ENCODE measurements around the gene JAG2.
A peak's percentile ranks its signal among the peaks of the same experiment; 100 is the strongest.

Gene JAG2

DNA sequence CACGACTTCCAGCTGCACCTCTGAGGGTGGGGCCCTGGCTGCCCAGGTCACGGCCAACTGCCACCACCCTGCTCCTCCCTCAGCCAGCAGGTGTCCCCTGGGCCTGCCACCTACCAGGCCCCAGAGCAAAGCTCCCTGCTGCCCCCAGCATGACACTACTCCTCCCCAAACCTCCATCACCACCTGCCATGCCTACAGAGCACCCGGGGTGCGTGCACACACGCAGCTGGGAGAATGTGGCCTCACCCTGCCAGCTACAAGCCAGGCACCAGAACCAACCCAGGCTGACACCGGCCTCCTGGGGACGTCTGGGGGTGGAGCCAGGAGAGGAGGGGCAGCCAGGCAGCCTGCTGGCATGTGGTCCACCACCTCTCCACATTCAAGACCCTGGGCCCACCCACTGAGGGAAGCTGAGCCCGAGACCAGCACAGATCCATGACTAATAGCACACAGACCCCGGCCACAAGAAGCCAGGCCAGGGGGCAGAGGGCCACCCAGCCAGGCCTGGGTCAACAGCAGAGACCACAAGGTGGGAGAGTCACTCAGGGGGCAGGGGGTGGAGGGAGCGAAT is 3.4 kb downstream of the JAG2 start:
- no CpG with 5 or more reads among the region's 10 CpGs for WGBS (ENCODE audit: extremely low coverage, insufficient coverage, insufficient read length)
- Histone ChIP-seq H4K91ac (ENCODE audit: low read depth, low read length) (no peak overlapping the region), H3K27me3 (ENCODE audit: insufficient read depth, low read length) (peaks cover 26% of the 10 kb centered on the region)

DNA sequence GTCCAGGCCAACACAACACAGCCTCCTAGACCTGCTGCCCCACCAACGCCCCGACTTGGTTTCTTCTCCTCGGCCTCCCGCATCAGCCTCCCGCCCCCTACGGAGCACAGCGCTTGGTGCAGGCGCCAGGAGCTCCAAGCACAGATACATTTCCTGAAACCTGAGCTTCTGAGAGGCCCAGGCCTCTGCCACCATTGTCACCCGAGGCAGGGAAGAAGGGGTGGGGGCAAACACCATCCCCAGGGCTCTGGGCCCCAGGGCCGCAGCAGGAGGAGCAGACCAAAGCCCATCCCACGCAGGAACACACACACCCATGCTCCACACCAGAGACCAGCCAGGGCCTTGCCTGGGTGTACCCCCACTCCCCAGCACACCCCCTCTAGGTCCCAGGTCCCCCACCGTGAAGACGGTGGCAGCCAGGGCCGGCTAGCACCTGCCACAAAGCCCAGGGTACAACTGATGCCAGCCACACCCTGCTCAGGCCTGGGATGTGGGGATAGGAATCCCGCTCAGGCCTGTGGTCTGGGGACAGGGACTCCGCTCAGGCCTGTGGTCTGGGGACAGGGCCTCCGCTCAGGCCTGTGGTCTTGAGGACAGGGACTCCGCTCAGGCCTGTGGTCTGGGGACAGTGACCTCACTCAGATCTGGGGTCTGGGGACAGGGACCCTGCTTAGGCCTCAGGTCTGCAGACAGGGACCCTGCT is 5.4 kb downstream of the JAG2 start:
- H3K27me3 ChIP-seq (ENCODE audit: insufficient read depth, low read length): peaks cover 12% of the 10 kb centered on the region
- no peak overlapping the region for H3K4me2 ChIP-seq (ENCODE audit: low read length)
- H3K9ac ChIP-seq (ENCODE audit: low read length): no peak overlapping the region
- H4K8ac ChIP-seq (ENCODE audit: low read depth, low read length): no peak overlapping the region
- no peak overlapping the region for H4K91ac ChIP-seq (ENCODE audit: low read depth, low read length)
- DNase-seq: peak in 1 of 2 donors; percentile 12
- WGBS (ENCODE audit: extremely low coverage, insufficient coverage, insufficient read length): no CpG with 5 or more reads among the region's 18 CpGs
- no peaks in the 10 kb centered on the region for H3K36me3 ChIP-seq (ENCODE audit: control insufficient read depth in 1 of 2, insufficient read depth in 2 of 2, low read length in 2 of 2)
- H3K27ac ChIP-seq (ENCODE audit: low read depth, low read length): no peak overlapping the region
- H3K4me3 ChIP-seq (ENCODE audit: low read depth, low read length): no peak overlapping the region
- no peak overlapping the region for H3K14ac ChIP-seq (ENCODE audit: low read length)
- no peak overlapping the region for H2BK12ac ChIP-seq (ENCODE audit: low read length)
- H3K79me2 ChIP-seq (ENCODE audit: control insufficient read depth, insufficient read depth, low read length, poor library complexity): no peaks in the 10 kb centered on the region
- no peak overlapping the region for H3K23ac ChIP-seq (ENCODE audit: low read length)
- H2AK5ac ChIP-seq (ENCODE audit: low read length): no peak overlapping the region
- H3K79me1 ChIP-seq (ENCODE audit: low read length): no peaks in the 10 kb centered on the region
- H3K4me1 ChIP-seq (ENCODE audit: control insufficient read depth in 1 of 2, insufficient read depth in 2 of 2, low read length in 2 of 2): peaks cover 5% of the 10 kb centered on the region in 2 experiments
- no peak overlapping the region for H2BK5ac ChIP-seq (ENCODE audit: low read depth, low read length, poor library complexity)
- H3K18ac ChIP-seq (ENCODE audit: low read length): no peak overlapping the region
- H3K4ac ChIP-seq (ENCODE audit: low read depth, low read length): no peak overlapping the region
- no peak overlapping the region for H4K12ac ChIP-seq (ENCODE audit: low read depth, low read length)
- no peak overlapping the region for H2AFZ ChIP-seq (ENCODE audit: insufficient read depth, low read length, poor library complexity)
- peaks cover 11% of the 10 kb centered on the region for H3K9me3 ChIP-seq (ENCODE audit: insufficient read depth, low read depth, low read length)
- H2BK120ac ChIP-seq (ENCODE audit: insufficient read depth, low read length, poor library complexity): no peak overlapping the region

More for the DNA sequence above, 3.4 kb downstream of the JAG2 start:
- peaks cover 11% of the 10 kb centered on the region for H3K9me3 ChIP-seq (ENCODE audit: insufficient read depth, low read depth, low read length)
- H3K36me3 ChIP-seq (ENCODE audit: control insufficient read depth in 1 of 2, insufficient read depth in 2 of 2, low read length in 2 of 2): no peaks in the 10 kb centered on the region
- no peak overlapping the region for H2BK12ac ChIP-seq (ENCODE audit: low read length)
- no peak overlapping the region for H3K4me3 ChIP-seq (ENCODE audit: low read depth, low read length)
- H2AFZ ChIP-seq (ENCODE audit: insufficient read depth, low read length, poor library complexity): no peak overlapping the region
- no peaks in the 10 kb centered on the region for H3K79me1 ChIP-seq (ENCODE audit: low read length)
- no peak overlapping the region for H4K12ac ChIP-seq (ENCODE audit: low read depth, low read length)
- peaks cover 7 to 8% of the 10 kb centered on the region in 2 experiments for H3K4me1 ChIP-seq (ENCODE audit: control insufficient read depth in 1 of 2, insufficient read depth in 2 of 2, low read length in 2 of 2)
- no peak overlapping the region for H3K18ac ChIP-seq (ENCODE audit: low read length)
- no peak overlapping the region for H2AK5ac ChIP-seq (ENCODE audit: low read length)
- no peak overlapping the region for H3K14ac ChIP-seq (ENCODE audit: low read length)
- DNase-seq: no peak
- no peak overlapping the region for H2BK120ac ChIP-seq (ENCODE audit: insufficient read depth, low read length, poor library complexity)
- H3K9ac ChIP-seq (ENCODE audit: low read length): no peak overlapping the region
- no peak overlapping the region for H3K4me2 ChIP-seq (ENCODE audit: low read length)
- H2BK5ac ChIP-seq (ENCODE audit: low read depth, low read length, poor library complexity): no peak overlapping the region
- H3K4ac ChIP-seq (ENCODE audit: low read depth, low read length): no peak overlapping the region
- no peak overlapping the region for H3K27ac ChIP-seq (ENCODE audit: low read depth, low read length)
- no peak overlapping the region for H4K8ac ChIP-seq (ENCODE audit: low read depth, low read length)
- no peaks in the 10 kb centered on the region for H3K79me2 ChIP-seq (ENCODE audit: control insufficient read depth, insufficient read depth, low read length, poor library complexity)
- no peak overlapping the region for H3K23ac ChIP-seq (ENCODE audit: low read length)

DNA sequence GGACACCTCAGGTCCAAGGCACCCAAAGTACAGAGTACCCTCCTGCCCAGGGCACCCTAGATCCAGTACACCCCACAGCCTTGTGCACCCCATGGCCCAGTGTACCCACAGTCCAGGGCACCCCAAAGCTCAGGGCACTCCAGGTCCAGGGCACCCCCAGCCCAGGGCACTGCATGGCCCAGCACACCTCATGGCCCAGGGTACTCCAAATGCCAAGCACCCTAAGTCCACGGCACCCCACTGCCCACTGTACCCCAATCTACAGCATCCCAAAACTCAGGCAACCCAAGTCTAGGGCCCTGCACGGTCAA is 6.0 kb downstream of the JAG2 start:
- H2BK5ac ChIP-seq (ENCODE audit: low read depth, low read length, poor library complexity): no peak overlapping the region
- H3K79me2 ChIP-seq (ENCODE audit: control insufficient read depth, insufficient read depth, low read length, poor library complexity): no peaks in the 10 kb centered on the region
- peaks cover 2% of the 10 kb centered on the region in 2 experiments for H3K4me1 ChIP-seq (ENCODE audit: control insufficient read depth in 1 of 2, insufficient read depth in 2 of 2, low read length in 2 of 2)
- H3K27ac ChIP-seq (ENCODE audit: low read depth, low read length): no peak overlapping the region
- H3K23ac ChIP-seq (ENCODE audit: low read length): no peak overlapping the region
- H3K14ac ChIP-seq (ENCODE audit: low read length): no peak overlapping the region
- H3K4me2 ChIP-seq (ENCODE audit: low read length): no peak overlapping the region
- H3K4me3 ChIP-seq (ENCODE audit: low read depth, low read length): no peak overlapping the region
- H3K4ac ChIP-seq (ENCODE audit: low read depth, low read length): no peak overlapping the region
- H2AFZ ChIP-seq (ENCODE audit: insufficient read depth, low read length, poor library complexity): no peak overlapping the region
- H2AK5ac ChIP-seq (ENCODE audit: low read length): no peak overlapping the region
- H4K91ac ChIP-seq (ENCODE audit: low read depth, low read length): no peak overlapping the region
- no peak overlapping the region for H2BK120ac ChIP-seq (ENCODE audit: insufficient read depth, low read length, poor library complexity)
- no peak overlapping the region for H3K9ac ChIP-seq (ENCODE audit: low read length)
- H3K79me1 ChIP-seq (ENCODE audit: low read length): no peaks in the 10 kb centered on the region
- no peak overlapping the region for H4K8ac ChIP-seq (ENCODE audit: low read depth, low read length)
- H2BK12ac ChIP-seq (ENCODE audit: low read length): no peak overlapping the region
- no peaks in the 10 kb centered on the region for H3K36me3 ChIP-seq (ENCODE audit: control insufficient read depth in 1 of 2, insufficient read depth in 2 of 2, low read length in 2 of 2)
- H3K27me3 ChIP-seq (ENCODE audit: insufficient read depth, low read length): peaks cover 10% of the 10 kb centered on the region
- no CpG with 5 or more reads among the region's 2 CpGs for WGBS (ENCODE audit: extremely low coverage, insufficient coverage, insufficient read length)
- no peak overlapping the region for H3K18ac ChIP-seq (ENCODE audit: low read length)
- no peak overlapping the region for H4K12ac ChIP-seq (ENCODE audit: low read depth, low read length)
- peaks cover 11% of the 10 kb centered on the region for H3K9me3 ChIP-seq (ENCODE audit: insufficient read depth, low read depth, low read length)
- DNase-seq: no peak

DNA sequence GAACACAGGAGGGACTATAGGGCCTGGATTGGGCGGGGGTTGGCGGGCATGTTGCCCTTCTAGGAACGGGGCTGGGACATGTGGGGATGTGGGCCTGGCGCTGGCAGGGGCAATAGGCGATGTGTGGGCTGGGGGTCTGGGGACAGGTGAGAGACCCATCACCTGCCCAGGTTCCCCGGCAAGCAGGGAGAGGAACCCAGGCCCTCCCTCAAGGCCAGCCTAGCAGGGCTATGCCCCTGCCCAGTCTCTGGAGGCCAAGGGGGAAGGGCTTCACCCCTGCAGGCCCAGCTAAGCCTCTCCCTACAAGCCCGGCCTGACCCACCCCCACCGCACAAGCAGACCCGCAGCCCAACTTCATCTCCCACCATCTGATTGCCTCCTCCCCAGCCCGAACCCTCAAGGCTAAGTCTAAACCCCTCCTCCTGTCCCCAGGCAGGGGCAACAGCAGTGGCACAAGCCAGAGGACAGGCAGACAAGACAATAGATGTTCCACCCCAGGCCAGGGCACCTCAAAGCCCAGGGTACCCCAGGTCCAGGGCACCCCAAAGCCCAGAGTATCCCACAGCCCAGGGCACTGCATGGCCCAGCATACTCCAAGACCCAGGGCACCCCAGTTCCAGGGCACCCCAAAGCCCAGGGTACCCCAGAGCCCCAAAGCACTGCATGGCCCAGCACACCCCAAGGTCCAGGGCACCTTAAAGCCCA is 6.5 kb downstream of the JAG2 start:
- no peak overlapping the region for H3K9ac ChIP-seq (ENCODE audit: low read length)
- no peaks in the 10 kb centered on the region for H3K79me1 ChIP-seq (ENCODE audit: low read length)
- no peak overlapping the region for H4K8ac ChIP-seq (ENCODE audit: low read depth, low read length)
- H3K27ac ChIP-seq (ENCODE audit: low read depth, low read length): no peak overlapping the region
- peak in 1 of 2 donors; percentile 11 for DNase-seq
- WGBS (ENCODE audit: extremely low coverage, insufficient coverage, insufficient read length): no CpG with 5 or more reads among the region's 10 CpGs
- no peaks in the 10 kb centered on the region for H3K4me1 ChIP-seq (ENCODE audit: control insufficient read depth in 1 of 2, insufficient read depth in 2 of 2, low read length in 2 of 2)
- no peak overlapping the region for H4K91ac ChIP-seq (ENCODE audit: low read depth, low read length)
- no peak overlapping the region for H2BK120ac ChIP-seq (ENCODE audit: insufficient read depth, low read length, poor library complexity)
- no peak overlapping the region for H2BK5ac ChIP-seq (ENCODE audit: low read depth, low read length, poor library complexity)
- H4K12ac ChIP-seq (ENCODE audit: low read depth, low read length): no peak overlapping the region
- H2AFZ ChIP-seq (ENCODE audit: insufficient read depth, low read length, poor library complexity): no peak overlapping the region
- H3K9me3 ChIP-seq (ENCODE audit: insufficient read depth, low read depth, low read length): peaks cover 13% of the 10 kb centered on the region
- no peak overlapping the region for H3K4ac ChIP-seq (ENCODE audit: low read depth, low read length)
- no peak overlapping the region for H3K4me2 ChIP-seq (ENCODE audit: low read length)
- no peak overlapping the region for H2AK5ac ChIP-seq (ENCODE audit: low read length)
- no peak overlapping the region for H3K23ac ChIP-seq (ENCODE audit: low read length)
- H3K18ac ChIP-seq (ENCODE audit: low read length): no peak overlapping the region
- H3K79me2 ChIP-seq (ENCODE audit: control insufficient read depth, insufficient read depth, low read length, poor library complexity): no peaks in the 10 kb centered on the region
- no peak overlapping the region for H3K14ac ChIP-seq (ENCODE audit: low read length)
- H3K36me3 ChIP-seq (ENCODE audit: control insufficient read depth in 1 of 2, insufficient read depth in 2 of 2, low read length in 2 of 2): no peaks in the 10 kb centered on the region
- H3K4me3 ChIP-seq (ENCODE audit: low read depth, low read length): no peak overlapping the region
- H2BK12ac ChIP-seq (ENCODE audit: low read length): no peak overlapping the region
- peaks cover 5% of the 10 kb centered on the region for H3K27me3 ChIP-seq (ENCODE audit: insufficient read depth, low read length)

All from trophoblast cell (in vitro differentiated cells and primary cell).